Tibial nerve (tissue), 4 donors: ENCODE data around the gene OTX1. TPM values are rescaled to one million over a fixed set of nuclear protein-coding genes. Genes with fewer than 3 reads are reported as not detected.

Source experiments
- DNase-seq, 2 donors: peaks; one replicate each; pipeline ENCODE4 v3.0.0-alpha.2; 2019; ENCODE audit warnings: low spot score in 2 of 2
- H3K27ac ChIP-seq, 4 donors: fragments of 200-600 bp; sonication (generic) in 3 of 4; one replicate each; pipeline ENCODE4 v1.5.1; 2017 to 2019; ENCODE audit warnings: mild to moderate bottlenecking in 1 of 4
- H3K27me3 ChIP-seq, 2 donors: fragments of 200-600 bp; sonication (generic) in 1 of 2; one replicate each; pipeline versions ENCODE4 v1.5.1 to v1.6.0; 2017 to 2019
- H3K36me3 ChIP-seq, 3 donors: fragments of 200-600 bp; sonication (generic); one replicate each; pipeline ENCODE4 v1.5.1; 2018 to 2019
- H3K4me1 ChIP-seq, 4 donors: fragments of 200-600 bp; sonication (generic) in 3 of 4; one replicate each; pipeline ENCODE4 v1.5.1; 2017 to 2019
- H3K4me3 ChIP-seq, 4 donors: fragments of 200-600 bp; sonication (generic) in 3 of 4; one replicate each; pipeline ENCODE4 v1.5.1; 2017 to 2019; ENCODE audit warnings: mild to moderate bottlenecking in 1 of 4, moderate library complexity in 1 of 4
- H3K9me3 ChIP-seq, 4 donors: fragments of 200-600 bp; sonication (generic) in 3 of 4; one replicate each; pipeline ENCODE4 v1.5.1; 2017 to 2019
- CTCF ChIP-seq, 5 experiments: fragments of 200-600 bp in 3 of 5; fragments of 450-650 bp in 2 of 5; sonication (generic) in 3 of 5; IDR thresholded peaks; one replicate each; pipeline ENCODE4 v1.5.1; 2016 to 2019; ENCODE audit warnings: antibody characterized with exemption in 5 of 5, mild to moderate bottlenecking in 3 of 5, moderate library complexity in 2 of 5
- EP300 ChIP-seq, 2 donors: sonication (generic); formaldehyde crosslinking; IDR thresholded peaks; one replicate each; pipeline ENCODE4 v1.6.1; 2017; ENCODE audit warnings: antibody characterized with exemption in 2 of 2, mild to moderate bottlenecking in 1 of 2
- POLR2A ChIP-seq, 2 donors: fragments of 450-650 bp; IDR thresholded peaks; one replicate each; pipeline ENCODE4 v1.6.1; 2017; ENCODE audit warnings: antibody characterized with exemption in 2 of 2, mild to moderate bottlenecking in 2 of 2, moderate library complexity in 2 of 2
- WGBS, 2 donors: methylation state at CpG; one replicate each; pipeline ENCODE4 v1.1.5; 2018; 5-methylcytosine and 5-hydroxymethylcytosine counted together
- total RNA-seq, 4 donors: library from RNA; depleted of rRNA; stranded (reverse); fragments of >200 nt; gene quantifications; one replicate each; pipeline ENCODE4 v1.1.0, GENCODE V29; 2016

Gene OTX1
- total RNA-seq, 4 donors from 2014 or later, result not detected

GRCh38 chr2:63086687-63087086 is 36.1 kb downstream of the OTX1 start:
- Histone ChIP-seq H3K27me3 (no peaks in the 10 kb centered on the region), H3K9me3 (peaks cover 0 to 1% (median 0%) of the 10 kb centered on the region in 4 donors), H3K27ac (no peak overlapping the region), H3K4me1 (no peaks in the 10 kb centered on the region), H3K36me3 (no peaks in the 10 kb centered on the region), H3K4me3 (no peak overlapping the region)
- DNase-seq, result no peak
- TF ChIP-seq POLR2A (IDR thresholded peaks at IDR 0.05), result no peak
- no peak for TF ChIP-seq CTCF (IDR thresholded peaks at IDR 0.05)
- TF ChIP-seq EP300 (IDR thresholded peaks at IDR 0.05), result no peak
- 53 to 54% methylated on average over 1 of the region's 1 CpG for WGBS, 2 donors

- Histone ChIP-seq H3K27me3 (no peaks in the 10 kb centered on the region), H3K4me1 (no peaks in the 10 kb centered on the region), H3K4me3 (no peak overlapping the region), H3K9me3 (no peaks in the 10 kb centered on the region), H3K36me3 (no peaks in the 10 kb centered on the region), H3K27ac (no peak overlapping the region)
- DNase-seq, result no peak
- TF ChIP-seq EP300 (IDR thresholded peaks at IDR 0.05), result no peak
- TF ChIP-seq POLR2A (IDR thresholded peaks at IDR 0.05), result no peak
- TF ChIP-seq CTCF (IDR thresholded peaks at IDR 0.05), result no peak
- WGBS, 2 donors, result 81 to 89% methylated on average over 1 of the region's 1 CpG
Observed at GRCh38 chr2:63092401-63092800, 41.8 kb downstream of the OTX1 start.

- no peak for TF ChIP-seq EP300 (IDR thresholded peaks at IDR 0.05)
- TF ChIP-seq CTCF (IDR thresholded peaks at IDR 0.05), result no peak
- no peak for TF ChIP-seq POLR2A (IDR thresholded peaks at IDR 0.05)
- no peak overlapping the region for H3K4me3 ChIP-seq
- 1 to 47% methylated on average over 1 of the region's 1 CpG for WGBS, 2 donors
Observed at GRCh38 chr2:63092857-63093256, 42.2 kb downstream of the OTX1 start.

GRCh38 chr2:63093502-63093901 is 42.9 kb downstream of the OTX1 start:
- Histone ChIP-seq H3K27ac (no peak overlapping the region), H3K27me3 (no peaks in the 10 kb centered on the region), H3K4me1 (no peaks in the 10 kb centered on the region), H3K36me3 (no peaks in the 10 kb centered on the region), H3K9me3 (no peaks in the 10 kb centered on the region), H3K4me3 (no peak overlapping the region)
- no peak for DNase-seq
- TF ChIP-seq POLR2A (IDR thresholded peaks at IDR 0.05) (no peak), CTCF (IDR thresholded peaks at IDR 0.05) (no peak), EP300 (IDR thresholded peaks at IDR 0.05) (no peak)
- WGBS, 2 donors, result 77 to 90% methylated on average over 1 of the region's 1 CpG

More at GRCh38 chr2:63092857-63093256, 42.2 kb downstream of the OTX1 start:
- Histone ChIP-seq H3K36me3 (no peaks in the 10 kb centered on the region), H3K9me3 (no peaks in the 10 kb centered on the region), H3K27me3 (no peaks in the 10 kb centered on the region), H3K4me1 (no peaks in the 10 kb centered on the region), H3K27ac (no peak overlapping the region)
- no peak for DNase-seq

GRCh38 chr2:63096491-63096890 is 45.9 kb downstream of the OTX1 start:
- Histone ChIP-seq H3K27me3 (no peaks in the 10 kb centered on the region), H3K9me3 (peaks cover 0 to 9% (median under 1%) of the 10 kb centered on the region in 4 donors), H3K4me1 (no peaks in the 10 kb centered on the region), H3K4me3 (no peak overlapping the region), H3K27ac (no peak overlapping the region), H3K36me3 (no peaks in the 10 kb centered on the region)
- no peak for DNase-seq
- TF ChIP-seq POLR2A (IDR thresholded peaks at IDR 0.05), result no peak
- TF ChIP-seq EP300 (IDR thresholded peaks at IDR 0.05), result no peak
- TF ChIP-seq CTCF (IDR thresholded peaks at IDR 0.05), result no peak
- 32 to 49% methylated on average over 1 of the region's 1 CpG for WGBS, 2 donors
